HepG2 (cell line): Measurements from ENCODE around the gene IQCK. TPM values are rescaled to one million over a fixed set of nuclear protein-coding genes. Genes with fewer than 3 reads are reported as not detected.

Source experiments
- ESRRA ChIP-seq: sonication (generic); formaldehyde crosslinking; IDR thresholded peaks from 2 replicates; pipeline ENCODE4 v1.5.1; 2020; ENCODE audit warnings: mild to moderate bottlenecking, low read depth, missing genetic modification reagents
- HNRNPH1 ChIP-seq: fragments of 200-400 bp; formaldehyde crosslinking; optimal IDR thresholded peaks from 2 replicates; pipeline ENCODE3; 2017; ENCODE audit warnings: mild to moderate bottlenecking, low read depth, low read length
- RELA ChIP-seq: sonication (generic); formaldehyde crosslinking; IDR thresholded peaks from 2 replicates; pipeline ENCODE4 v1.4.0; 2020; ENCODE audit warnings: missing genetic modification reagents
- SNAI1 ChIP-seq: sonication (generic); formaldehyde crosslinking; IDR thresholded peaks from 2 replicates; pipeline ENCODE4 v1.5.0; 2020; ENCODE audit warnings: mild to moderate bottlenecking, missing genetic modification reagents, borderline replicate concordance
- TRIM24 ChIP-seq: sonication (generic); formaldehyde crosslinking; IDR thresholded peaks from 2 replicates; pipeline ENCODE4 v1.8.0; 2022; ENCODE audit warnings: mild to moderate bottlenecking, missing genetic modification reagents
- ZNF460 ChIP-seq: sonication (generic); formaldehyde crosslinking; IDR thresholded peaks from 2 replicates; pipeline ENCODE4 v1.5.1; 2020; ENCODE audit warnings: missing genetic modification reagents, mild to moderate bottlenecking, borderline replicate concordance
- ZNF556 ChIP-seq: sonication (generic); formaldehyde crosslinking; IDR thresholded peaks from 2 replicates; pipeline ENCODE4 v1.4.0; 2020; ENCODE audit warnings: mild to moderate bottlenecking, missing genetic modification reagents, borderline replicate concordance
- ZNF577 ChIP-seq: sonication (generic); formaldehyde crosslinking; IDR thresholded peaks from 2 replicates; pipeline ENCODE4 v1.4.0; 2020; ENCODE audit warnings: mild to moderate bottlenecking, low read depth, missing genetic modification reagents, borderline replicate concordance
- polyA plus RNA-seq, 8 experiments: library from polyadenylated mRNA; depleted of rRNA in 3 of 8; stranded (reverse) in 7 of 8; unstranded in 1 of 8; fragments of >200 nt; fragmentation: Illumina TruSeq in 4 of 8; extraction: Trizol in 4 of 8; gene quantifications; 2 replicates each; pipeline versions ENCODE4 v1.2.1 to v1.2.3, GENCODE V29; 2011 to 2016; ENCODE audit warnings: low read depth in 4 of 8, missing spikeins in 1 of 8, mixed read lengths in 1 of 8; ENCODE audit not compliant: insufficient read depth in 1 of 8
- total RNA-seq, 5 experiments: library from RNA; depleted of rRNA; stranded (reverse); fragments of >200 nt; fragmentation: Illumina TruSeq; extraction: Trizol; gene quantifications; 2 replicates each; pipeline ENCODE4 v1.2.3, GENCODE V29; 2016; ENCODE audit warnings: low read depth in 1 of 5
- TF ChIP-seq, protein P1 (sequence below): sonication (generic); formaldehyde crosslinking; IDR thresholded peaks from 2 replicates; pipeline ENCODE4 v1.4.0; 2020; ENCODE audit warnings: mild to moderate bottlenecking, missing genetic modification reagents
- TF ChIP-seq, protein P2 (sequence below): sonication (generic); formaldehyde crosslinking; conservative IDR thresholded peaks from 2 replicates; pipeline ENCODE4 v1.8.1; 2023; ENCODE audit warnings: missing genetic modification reagents

IQCK gene
- total and polyA plus RNA-seq, 2 of the 13 experiments (the other 11 are each of a cell fraction or from before 2014, with no cell fraction given), result 5.1 to 7.3 TPM

DNA sequence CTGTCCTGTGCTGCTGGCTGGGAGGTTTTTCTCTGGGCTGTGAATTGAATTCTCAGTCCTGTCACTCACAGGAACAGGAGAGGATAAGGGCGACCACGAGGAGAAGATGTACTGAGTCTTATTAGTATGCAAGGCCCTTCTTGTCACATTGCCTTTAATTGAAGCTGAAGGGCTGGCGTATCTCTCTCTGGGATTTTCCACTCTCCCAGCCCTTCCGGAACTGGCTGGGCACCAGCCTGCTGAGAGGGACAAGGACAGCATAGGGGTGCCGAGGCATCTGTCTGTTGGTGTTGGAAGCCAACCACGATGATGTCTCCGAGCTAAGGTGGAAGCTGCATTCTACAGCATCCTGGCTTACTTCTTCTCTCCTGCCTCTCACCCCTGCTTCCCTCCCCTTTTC is 133.4 kb downstream of the IQCK start (continued):
- TF ChIP-seq, protein P1, sequence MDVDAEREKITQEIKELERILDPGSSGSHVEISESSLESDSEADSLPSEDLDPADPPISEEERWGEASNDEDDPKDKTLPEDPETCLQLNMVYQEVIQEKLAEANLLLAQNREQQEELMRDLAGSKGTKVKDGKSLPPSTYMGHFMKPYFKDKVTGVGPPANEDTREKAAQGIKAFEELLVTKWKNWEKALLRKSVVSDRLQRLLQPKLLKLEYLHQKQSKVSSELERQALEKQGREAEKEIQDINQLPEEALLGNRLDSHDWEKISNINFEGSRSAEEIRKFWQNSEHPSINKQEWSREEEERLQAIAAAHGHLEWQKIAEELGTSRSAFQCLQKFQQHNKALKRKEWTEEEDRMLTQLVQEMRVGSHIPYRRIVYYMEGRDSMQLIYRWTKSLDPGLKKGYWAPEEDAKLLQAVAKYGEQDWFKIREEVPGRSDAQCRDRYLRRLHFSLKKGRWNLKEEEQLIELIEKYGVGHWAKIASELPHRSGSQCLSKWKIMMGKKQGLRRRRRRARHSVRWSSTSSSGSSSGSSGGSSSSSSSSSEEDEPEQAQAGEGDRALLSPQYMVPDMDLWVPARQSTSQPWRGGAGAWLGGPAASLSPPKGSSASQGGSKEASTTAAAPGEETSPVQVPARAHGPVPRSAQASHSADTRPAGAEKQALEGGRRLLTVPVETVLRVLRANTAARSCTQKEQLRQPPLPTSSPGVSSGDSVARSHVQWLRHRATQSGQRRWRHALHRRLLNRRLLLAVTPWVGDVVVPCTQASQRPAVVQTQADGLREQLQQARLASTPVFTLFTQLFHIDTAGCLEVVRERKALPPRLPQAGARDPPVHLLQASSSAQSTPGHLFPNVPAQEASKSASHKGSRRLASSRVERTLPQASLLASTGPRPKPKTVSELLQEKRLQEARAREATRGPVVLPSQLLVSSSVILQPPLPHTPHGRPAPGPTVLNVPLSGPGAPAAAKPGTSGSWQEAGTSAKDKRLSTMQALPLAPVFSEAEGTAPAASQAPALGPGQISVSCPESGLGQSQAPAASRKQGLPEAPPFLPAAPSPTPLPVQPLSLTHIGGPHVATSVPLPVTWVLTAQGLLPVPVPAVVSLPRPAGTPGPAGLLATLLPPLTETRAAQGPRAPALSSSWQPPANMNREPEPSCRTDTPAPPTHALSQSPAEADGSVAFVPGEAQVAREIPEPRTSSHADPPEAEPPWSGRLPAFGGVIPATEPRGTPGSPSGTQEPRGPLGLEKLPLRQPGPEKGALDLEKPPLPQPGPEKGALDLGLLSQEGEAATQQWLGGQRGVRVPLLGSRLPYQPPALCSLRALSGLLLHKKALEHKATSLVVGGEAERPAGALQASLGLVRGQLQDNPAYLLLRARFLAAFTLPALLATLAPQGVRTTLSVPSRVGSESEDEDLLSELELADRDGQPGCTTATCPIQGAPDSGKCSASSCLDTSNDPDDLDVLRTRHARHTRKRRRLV, result no peak
- no peak for TF ChIP-seq SNAI1 (CRISPR knock-in tag)
- no peak for TF ChIP-seq ZNF556 (CRISPR knock-in tag)
- TF ChIP-seq, protein P2, sequence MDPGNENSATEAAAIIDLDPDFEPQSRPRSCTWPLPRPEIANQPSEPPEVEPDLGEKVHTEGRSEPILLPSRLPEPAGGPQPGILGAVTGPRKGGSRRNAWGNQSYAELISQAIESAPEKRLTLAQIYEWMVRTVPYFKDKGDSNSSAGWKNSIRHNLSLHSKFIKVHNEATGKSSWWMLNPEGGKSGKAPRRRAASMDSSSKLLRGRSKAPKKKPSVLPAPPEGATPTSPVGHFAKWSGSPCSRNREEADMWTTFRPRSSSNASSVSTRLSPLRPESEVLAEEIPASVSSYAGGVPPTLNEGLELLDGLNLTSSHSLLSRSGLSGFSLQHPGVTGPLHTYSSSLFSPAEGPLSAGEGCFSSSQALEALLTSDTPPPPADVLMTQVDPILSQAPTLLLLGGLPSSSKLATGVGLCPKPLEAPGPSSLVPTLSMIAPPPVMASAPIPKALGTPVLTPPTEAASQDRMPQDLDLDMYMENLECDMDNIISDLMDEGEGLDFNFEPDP (CRISPR knock-in tag), result no peak
- TF ChIP-seq TRIM24, result no peak
- TF ChIP-seq RELA (CRISPR knock-in tag), result no peak
- TF ChIP-seq ZNF460 (CRISPR knock-in tag), result no peak
- no peak for TF ChIP-seq ESRRA
- TF ChIP-seq ZNF577 (CRISPR knock-in tag), result no peak
- no peak for TF ChIP-seq HNRNPH1
- TF ChIP-seq, all 625 proteins: peak for 0
